Hematopoietic multipotent progenitor cell treated with erythropoietin and hydrocortisone succinate and interleukin-3 and kit ligand, for 17 days (in vitro differentiated cells): Measurements from ENCODE around the gene UBXN2A.
"Not testable (repeated sequence)": the region's sequence is repeated elsewhere in the genome, so short reads cannot be mapped to it uniquely, and the experiment has no call there.

Experiments used
- DNase-seq: peaks from one replicate; pipeline ENCODE4 v3.0.0-alpha.2; 2015; ENCODE audit warnings: low spot score

Gene UBXN2A

GRCh38 chr2:23941644-23942043 lies 1.4 kb downstream of the UBXN2A start:
- DNase-seq = no peak

GRCh38 chr2:23943666-23944065 lies 3.4 kb downstream of the UBXN2A start:
- no peak for DNase-seq

- no peak for DNase-seq
Observed at GRCh38 chr2:23944527-23944926, 4.3 kb downstream of the UBXN2A start.

GRCh38 chr2:23944976-23945375 lies 4.7 kb downstream of the UBXN2A start:
- DNase-seq = no peak

- no peak for DNase-seq
Observed at GRCh38 chr2:23947350-23947749, 7.1 kb downstream of the UBXN2A start.

GRCh38 chr2:23952558-23952957 lies 12.3 kb downstream of the UBXN2A start:
- not testable (repeated sequence) for DNase-seq

- no peak for DNase-seq
Observed at GRCh38 chr2:23953625-23954024, 13.4 kb downstream of the UBXN2A start.

GRCh38 chr2:23954325-23955014 lies 14.2 kb downstream of the UBXN2A start:
- no peak for DNase-seq

- DNase-seq = no peak
Observed at GRCh38 chr2:23967846-23968245, 27.6 kb downstream of the UBXN2A start.

- no peak for DNase-seq
Observed at GRCh38 chr2:23976883-23977282, 36.6 kb downstream of the UBXN2A start.

GRCh38 chr2:23988371-23988770 lies 48.1 kb downstream of the UBXN2A start:
- DNase-seq = peak; percentile 76

GRCh38 chr2:23992931-23993330 lies 52.7 kb downstream of the UBXN2A start:
- DNase-seq = no peak

GRCh38 chr2:23993736-23994269 lies 53.5 kb downstream of the UBXN2A start:
- DNase-seq = no peak

GRCh38 chr2:23994567-23994966 lies 54.3 kb downstream of the UBXN2A start:
- no peak for DNase-seq

- no peak for DNase-seq
Observed at GRCh38 chr2:24007693-24008092, 67.4 kb downstream of the UBXN2A start.

GRCh38 chr2:24008672-24009366 lies 68.6 kb downstream of the UBXN2A start:
- no peak for DNase-seq

GRCh38 chr2:24009367-24009679 lies 69.1 kb downstream of the UBXN2A start:
- DNase-seq = no peak

- DNase-seq = peak; percentile 73
Observed at GRCh38 chr2:24009680-24010476, 69.6 kb downstream of the UBXN2A start, which contains the start of gene MFSD2B. MFSD2B (plus strand) TSS chr2:24010085; CDS start chr2:24010097, 12 bp downstream.

- peak; percentile 79 for DNase-seq
Observed at GRCh38 chr2:24010477-24011249, 70.4 kb downstream of the UBXN2A start.

GRCh38 chr2:24011250-24012104 lies 71.2 kb downstream of the UBXN2A start:
- DNase-seq = peak; percentile 93
